CD4-positive, alpha-beta T cell (primary cell): ENCODE data around the gene CCDC144A. TPM values are rescaled to one million over a fixed set of nuclear protein-coding genes. Genes with fewer than 3 reads are reported as not detected.
"Not testable (repeated sequence)": the region's sequence is repeated elsewhere in the genome, so short reads cannot be mapped to it uniquely, and the experiment has no call there.

Experiments used
- ATAC-seq: fragments of 200-7000 bp; cut with Tn5 transposase; one replicate; pipeline ENCODE4 v1.10.0; 2022; ENCODE audit warnings: mild to moderate bottlenecking; ENCODE audit not compliant: poor library complexity
- CTCF ChIA-PET: fragments of 350-600 bp; sonication (Branson Sonifier 250); formaldehyde crosslinking; loops from one replicate; lab custom pipeline; 2021; ENCODE audit warnings: antibody characterized with exemption, inconsistent platforms; lab: Charles Lee
- POLR2A ChIA-PET: fragments of 350-600 bp; sonication (Branson Sonifier 250); formaldehyde crosslinking; loops from one replicate; lab custom pipeline; 2021; ENCODE audit warnings: antibody characterized with exemption, inconsistent platforms; lab: Charles Lee
- DNase-seq, 14 experiments: peaks; one replicate each; pipeline ENCODE4 v3.0.0-alpha.2; 2013 to 2020; ENCODE audit warnings: mixed read lengths in 2 of 14
- H3K27ac ChIP-seq, 2 donors: one replicate each; pipeline versions ENCODE4 v1.5.1 to v1.7.0; 2013; ENCODE audit warnings: low read length in 2 of 2, low read depth in 1 of 2, mild to moderate bottlenecking in 1 of 2
- H3K27me3 ChIP-seq, 2 experiments: 1 replicate in 1 of 2; 2 replicates in 1 of 2; pipeline versions ENCODE4 v1.6.1 to v1.7.0; 2013; ENCODE audit warnings: low read length in 2 of 2, control low read depth in 1 of 2, mild to moderate bottlenecking in 1 of 2, moderate library complexity in 1 of 2; ENCODE audit not compliant: insufficient read depth in 2 of 2, control insufficient read depth in 1 of 2
- H3K36me3 ChIP-seq: one replicate; pipeline ENCODE4 v1.6.1; 2013; ENCODE audit warnings: low read length, control low read depth; ENCODE audit not compliant: insufficient read depth
- H3K4me1 ChIP-seq: one replicate; pipeline ENCODE4 v1.6.1; 2013; ENCODE audit warnings: low read length, control low read depth; ENCODE audit not compliant: insufficient read depth
- H3K4me3 ChIP-seq: one replicate; pipeline ENCODE4 v1.5.1; 2013; ENCODE audit warnings: mild to moderate bottlenecking, low read length, moderate library complexity
- H3K9me3 ChIP-seq, 2 experiments: 1 replicate in 1 of 2; 2 replicates in 1 of 2; pipeline versions ENCODE4 v1.6.1 to v1.7.0; 2013; ENCODE audit warnings: low read length in 2 of 2, mild to moderate bottlenecking in 2 of 2, control low read depth in 1 of 2, moderate library complexity in 1 of 2; ENCODE audit not compliant: control insufficient read depth in 1 of 2, insufficient read depth in 1 of 2
- H3K27ac Mint-ChIP-seq: one replicate; pipeline ENCODE4 v1.8.0; 2020; ENCODE audit warnings: mixed read lengths
- H3K27me3 Mint-ChIP-seq: one replicate; pipeline ENCODE4 v1.8.0; 2021; ENCODE audit warnings: mixed read lengths
- H3K36me3 Mint-ChIP-seq: one replicate; pipeline ENCODE4 v1.8.0; 2021; ENCODE audit warnings: low read depth, mixed read lengths
- H3K4me1 Mint-ChIP-seq: one replicate; pipeline ENCODE4 v1.8.0; 2021; ENCODE audit warnings: low read depth, mixed read lengths
- H3K4me3 Mint-ChIP-seq: one replicate; pipeline ENCODE4 v1.8.0; 2020; ENCODE audit warnings: mild to moderate bottlenecking, mixed read lengths
- H3K9me3 Mint-ChIP-seq: one replicate; pipeline ENCODE4 v1.8.0; 2020; ENCODE audit warnings: mixed read lengths
- intact Hi-C, 2 experiments: fragments of 100-400 bp; cut with DNase I in 1 of 2; cut with micrococcal nuclease in 1 of 2; formaldehyde crosslinking; loops; one replicate each; pipeline versions ENCODE4 v1.15.1 to v1.9.0; 2023 to 2025; cut with DNase I, micrococcal nuclease
- total RNA-seq, 174 experiments: library from RNA in 2 of 174; stranded (reverse) in 2 of 174; gene quantifications; one replicate each; pipeline ENCODE4 v1.2.3 and lab custom pipeline; 2021 to 2026
- TF ChIP-seq, protein P1 (sequence below): fragments of 200-600 bp; IDR thresholded peaks from one replicate; pipeline ENCODE4 v1.8.0; 2022; ENCODE audit warnings: antibody characterized with exemption, mild to moderate bottlenecking

Gene CCDC144A
- total RNA-seq, 2 experiments from 2014 or later = 10.1 to 11.1 TPM

DNA sequence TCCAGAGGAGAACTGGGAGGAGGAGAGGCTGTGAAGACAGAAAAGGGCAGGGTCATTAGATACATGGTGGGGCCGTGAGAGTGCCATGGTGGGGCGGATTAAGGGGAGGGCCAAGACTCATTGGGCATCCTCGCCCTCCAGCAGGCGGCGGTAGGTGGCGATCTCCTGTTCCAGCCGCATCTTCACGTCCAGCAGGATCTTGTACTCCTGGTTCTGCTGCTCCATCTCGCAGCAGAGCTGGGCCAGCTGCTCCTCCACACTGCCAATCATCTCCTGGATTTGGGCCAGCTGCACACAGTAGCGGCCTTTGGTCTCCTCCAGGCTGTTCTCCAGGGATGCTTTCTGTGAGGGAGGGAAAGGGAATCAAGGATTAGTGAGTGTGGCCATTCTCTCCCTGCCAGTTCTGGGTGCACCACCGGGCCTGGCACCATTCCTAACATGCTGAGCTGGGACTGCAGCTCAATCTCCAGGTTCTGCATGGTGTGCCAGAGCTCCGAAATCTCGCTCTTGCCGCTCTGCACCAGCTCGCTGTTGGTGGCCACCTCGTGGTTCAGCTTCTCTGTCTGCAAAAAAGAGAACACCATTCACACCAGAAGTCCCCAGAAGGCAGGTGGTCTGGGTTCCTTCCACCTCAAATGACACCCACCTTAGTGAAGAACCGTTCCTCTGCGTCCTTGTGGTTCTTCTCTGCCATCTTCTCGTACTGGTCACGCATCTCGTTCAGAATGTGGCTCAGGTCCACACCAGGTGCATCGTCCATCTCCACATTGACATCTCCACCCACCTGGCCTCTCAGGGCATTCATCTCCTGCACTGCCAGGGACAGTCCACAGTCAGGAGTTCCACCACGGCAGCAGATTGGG is 129.0 kb downstream of the CCDC144A start:
- Histone ChIP-seq H3K36me3 (no peaks in the 10 kb centered on the region), H3K9me3 (no peaks in the 10 kb centered on the region), H3K4me1 (no peaks in the 10 kb centered on the region), H3K4me3 (no peak overlapping the region), H3K27me3 (peaks cover 0 to 3% of the 10 kb centered on the region in 2 experiments), H3K27ac (no peak overlapping the region)
- H3K27ac Mint-ChIP-seq = no peak overlapping the region
- no peaks in the 10 kb centered on the region for H3K4me1 Mint-ChIP-seq
- TF ChIP-seq, protein P1, sequence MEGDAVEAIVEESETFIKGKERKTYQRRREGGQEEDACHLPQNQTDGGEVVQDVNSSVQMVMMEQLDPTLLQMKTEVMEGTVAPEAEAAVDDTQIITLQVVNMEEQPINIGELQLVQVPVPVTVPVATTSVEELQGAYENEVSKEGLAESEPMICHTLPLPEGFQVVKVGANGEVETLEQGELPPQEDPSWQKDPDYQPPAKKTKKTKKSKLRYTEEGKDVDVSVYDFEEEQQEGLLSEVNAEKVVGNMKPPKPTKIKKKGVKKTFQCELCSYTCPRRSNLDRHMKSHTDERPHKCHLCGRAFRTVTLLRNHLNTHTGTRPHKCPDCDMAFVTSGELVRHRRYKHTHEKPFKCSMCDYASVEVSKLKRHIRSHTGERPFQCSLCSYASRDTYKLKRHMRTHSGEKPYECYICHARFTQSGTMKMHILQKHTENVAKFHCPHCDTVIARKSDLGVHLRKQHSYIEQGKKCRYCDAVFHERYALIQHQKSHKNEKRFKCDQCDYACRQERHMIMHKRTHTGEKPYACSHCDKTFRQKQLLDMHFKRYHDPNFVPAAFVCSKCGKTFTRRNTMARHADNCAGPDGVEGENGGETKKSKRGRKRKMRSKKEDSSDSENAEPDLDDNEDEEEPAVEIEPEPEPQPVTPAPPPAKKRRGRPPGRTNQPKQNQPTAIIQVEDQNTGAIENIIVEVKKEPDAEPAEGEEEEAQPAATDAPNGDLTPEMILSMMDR = no peak
- peaks cover 5% of the 10 kb centered on the region for H3K27me3 Mint-ChIP-seq
- DNase-seq (no peak), ATAC-seq (no peak)
- H3K4me3 Mint-ChIP-seq = no peak overlapping the region
- no peaks in the 10 kb centered on the region for H3K36me3 Mint-ChIP-seq
- intact Hi-C loops = no loop called here
- CTCF ChIA-PET = no interaction called here
- H3K9me3 Mint-ChIP-seq = no peaks in the 10 kb centered on the region
- POLR2A ChIA-PET = interaction anchor here (0.6 kb wide), 1 partner anchor 512 kb away, joined by 3 read pairs; no protein-coding TSS in a partner anchor

DNA sequence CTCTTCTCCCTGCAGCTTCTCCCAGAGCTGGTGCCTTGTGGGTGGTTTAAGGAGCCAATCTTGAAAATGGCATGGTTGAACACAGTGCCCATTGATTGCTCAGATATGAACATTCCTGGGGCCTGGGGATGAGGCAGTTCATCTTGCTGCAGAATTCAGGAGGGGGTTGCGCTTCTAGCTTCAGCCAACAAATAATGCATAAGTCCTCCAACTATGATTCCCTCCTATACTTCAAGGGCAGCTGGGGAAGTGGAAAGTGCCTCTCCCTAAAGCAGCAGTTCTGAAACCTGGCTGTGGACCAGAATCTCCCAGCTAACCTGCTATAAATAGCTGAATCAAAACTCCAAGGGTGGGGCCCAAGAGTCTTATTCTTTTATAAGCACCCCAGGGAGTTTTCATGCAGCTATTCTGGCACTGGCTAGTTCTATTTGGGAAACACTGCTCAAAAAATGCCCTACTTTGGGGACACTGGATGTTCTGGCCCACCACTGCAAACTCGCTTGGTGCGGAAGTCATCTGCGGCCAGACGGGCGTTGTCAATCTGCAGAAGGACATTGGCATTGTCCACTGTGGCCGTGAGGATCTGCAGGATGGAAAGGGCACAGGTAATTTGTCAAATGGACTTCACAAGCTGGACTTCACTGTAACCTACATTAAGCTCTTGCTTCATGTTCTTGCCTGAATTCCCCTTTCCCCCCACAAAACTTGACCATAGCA is 130.3 kb downstream of the CCDC144A start:
- H3K27ac ChIP-seq = no peak overlapping the region
- Mint-ChIP-seq H3K36me3 (no peaks in the 10 kb centered on the region), H3K27ac (no peak overlapping the region), H3K4me1 (no peaks in the 10 kb centered on the region), H3K9me3 (no peaks in the 10 kb centered on the region), H3K27me3 (peaks cover 5% of the 10 kb centered on the region), H3K4me3 (no peak overlapping the region)
- H3K27me3 ChIP-seq = peaks cover 0 to under 1% of the 10 kb centered on the region in 2 experiments
- CTCF ChIA-PET = no interaction called here
- POLR2A ChIA-PET = no interaction called here
- H3K4me3 ChIP-seq = no peak overlapping the region
- intact Hi-C loops = no loop called here
- ATAC-seq = no peak
- H3K9me3 ChIP-seq = no peaks in the 10 kb centered on the region
- TF ChIP-seq, protein P1 = no peak
- DNase-seq = no peak
- no peaks in the 10 kb centered on the region for H3K4me1 ChIP-seq
- no peaks in the 10 kb centered on the region for H3K36me3 ChIP-seq

DNA sequence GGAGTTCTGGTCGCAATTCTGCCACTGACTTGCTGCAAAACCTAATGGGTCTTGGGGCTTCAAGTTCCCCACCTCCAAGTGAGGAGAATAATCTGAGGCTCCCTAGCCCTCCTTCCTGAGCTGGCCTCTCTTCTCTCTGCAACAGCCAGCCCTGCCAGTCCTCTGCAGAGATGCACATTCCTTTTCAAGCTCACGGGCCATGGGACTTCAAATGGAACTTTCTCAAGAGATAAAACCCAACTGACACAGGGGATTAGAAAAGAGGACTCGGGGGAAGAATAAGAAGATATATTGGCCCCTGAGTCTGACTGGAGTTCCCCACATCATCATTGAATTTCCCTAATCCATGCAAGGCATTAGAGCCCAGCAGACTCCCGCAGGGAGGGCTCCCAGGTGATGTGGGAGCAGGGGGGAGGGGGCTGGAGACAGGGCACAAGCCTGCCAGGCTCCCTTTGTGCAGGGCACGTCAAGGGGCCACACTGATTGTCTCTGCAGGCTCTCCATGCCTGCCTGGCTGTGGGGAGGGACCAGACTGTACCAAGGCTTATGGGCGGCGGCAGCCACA is 131.0 kb downstream of the CCDC144A start:
- no peak overlapping the region for H3K27ac Mint-ChIP-seq
- Histone ChIP-seq H3K27ac (no peak overlapping the region), H3K9me3 (no peaks in the 10 kb centered on the region), H3K36me3 (no peaks in the 10 kb centered on the region), H3K4me1 (no peaks in the 10 kb centered on the region), H3K27me3 (no peaks in the 10 kb centered on the region), H3K4me3 (no peak overlapping the region)
- DNase-seq (no peak), ATAC-seq (no peak)
- TF ChIP-seq, protein P1 = no peak
- H3K4me3 Mint-ChIP-seq = no peak overlapping the region
- ChIA-PET CTCF (no interaction called here), POLR2A (no interaction called here)
- peaks cover 5% of the 10 kb centered on the region for H3K27me3 Mint-ChIP-seq
- no peaks in the 10 kb centered on the region for H3K9me3 Mint-ChIP-seq
- intact Hi-C loops = no loop called here
- H3K4me1 Mint-ChIP-seq = no peaks in the 10 kb centered on the region
- H3K36me3 Mint-ChIP-seq = no peaks in the 10 kb centered on the region

DNA sequence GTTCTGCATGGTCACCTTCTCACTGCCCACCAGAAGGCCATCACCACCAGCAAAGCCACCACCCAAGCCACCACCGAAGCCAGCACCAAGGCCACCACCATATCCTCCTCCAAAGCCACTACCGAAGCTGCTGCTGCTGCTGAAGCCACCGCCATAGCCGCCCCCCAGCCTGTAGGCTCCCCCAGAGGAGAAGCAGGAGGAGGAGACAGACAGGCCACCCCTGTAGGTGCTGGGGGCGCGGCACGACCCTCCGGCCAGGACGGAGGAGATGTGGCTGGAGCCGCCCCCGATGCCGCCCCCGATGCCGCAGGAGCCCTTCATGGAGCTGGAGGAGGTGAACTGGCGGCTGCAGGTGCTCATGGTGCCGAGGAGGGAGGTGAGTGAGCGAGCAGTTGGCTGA is 132.1 kb downstream of the CCDC144A start:
- H3K4me3 ChIP-seq, H3K27ac ChIP-seq, POLR2A ChIA-PET, H3K4me1 Mint-ChIP-seq, DNase-seq, H3K9me3 Mint-ChIP-seq, H3K9me3 ChIP-seq, H3K36me3 ChIP-seq, intact Hi-C loops, H3K36me3 Mint-ChIP-seq, CTCF ChIA-PET, H3K27me3 ChIP-seq, ATAC-seq, H3K4me3 Mint-ChIP-seq, H3K27ac Mint-ChIP-seq, H3K4me1 ChIP-seq, H3K27me3 Mint-ChIP-seq: not testable (repeated sequence)
